Measurements from ENCODE around the gene CCM2L. TPM values are rescaled to one million over a fixed set of nuclear protein-coding genes. Genes with fewer than 3 reads are reported as not detected.
A peak's percentile ranks its signal among the peaks of the same experiment; 100 is the strongest.

Gene CCM2L
- total RNA-seq: 1 to 10 TPM in 2 of 8 experiments, under 1 TPM in 4, not detected in 2; 0.15 to 1.4 (median 0.84) TPM

DNA sequence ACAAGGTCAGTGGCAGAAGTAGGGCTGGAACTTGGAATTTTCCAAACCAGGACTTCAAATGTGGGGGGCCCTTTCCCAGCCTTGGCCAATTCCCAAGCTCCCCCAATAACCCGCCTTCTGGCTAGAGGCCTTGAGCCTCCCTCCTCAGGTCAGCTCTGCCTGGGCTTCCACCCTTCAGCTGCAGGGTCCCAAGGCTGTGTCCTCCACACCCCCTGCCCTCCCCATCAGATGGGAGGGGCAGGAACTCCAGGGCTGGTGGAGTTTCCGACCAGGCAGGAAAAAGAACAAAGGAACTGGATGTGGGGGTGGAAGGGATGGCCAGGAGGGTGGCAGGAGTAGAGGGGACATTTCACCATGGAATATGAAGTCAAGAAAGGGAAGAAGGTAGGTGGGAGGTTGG, at the start of gene CCM2L:
Gene CCM2L (plus strand): TSS at position 338 of the 400 bp plus-strand sequence. CDS start 17 bp downstream, at position 355.
- WGBS, 10 experiments: 50 to 100% (median 67%) methylated on average over 1 to 2 of the region's 2 CpGs; no CpG with 5 or more reads in 7 of the 10 experiments

DNA sequence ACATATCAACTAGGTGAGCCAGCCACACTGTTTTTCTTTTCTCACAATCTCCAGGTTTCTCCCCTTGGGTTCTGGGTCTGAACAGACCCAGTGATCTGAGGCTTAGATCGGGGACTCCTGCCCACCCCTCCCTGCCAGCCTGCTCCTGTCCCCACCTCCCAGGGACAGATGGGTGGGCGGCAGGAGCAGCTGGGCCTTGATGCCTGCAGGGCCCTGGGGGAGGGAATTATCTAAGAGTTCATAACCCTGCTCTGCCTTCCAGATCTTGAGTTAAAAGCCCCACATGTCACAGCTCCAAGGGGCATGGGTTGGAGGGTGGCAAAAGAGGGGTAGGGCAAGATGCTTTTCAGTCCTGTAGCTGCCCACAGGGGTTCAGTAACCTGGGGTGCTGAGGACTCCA, 47.5 kb upstream of the CCM2L start:
- Histone ChIP-seq H3K4me1 (replicated peaks in 1 of 2) (peaks cover 14 to 28% of the 10 kb centered on the region in 2 donors), H3K4me3 (no peak overlapping the region), H3K27ac (peak overlapping the region in 1 of 2 donors; percentile 19)
- in situ Hi-C loops (cut with MboI; ENCODE audit: low pct_unique_long_range_greater_than_20kb in 2 of 9, low sequenced_read_pairs in 9 of 9, unreplicated experiment in 9 of 9): loop anchor here in 2 of 9 experiments (25.0 kb wide), 2 partner anchors 100 kb away; partner anchors contain the start of genes DUSP15 (in 1 of the 2), HCK (in 1 of the 2) and TTLL9 (in 1 of the 2)
- ATAC-seq (replicated peaks in 6 of 8): peak in 1 of 8 experiments; percentile 32
- WGBS, 10 experiments: 0 to 50% methylated on average over 1 of the region's 2 CpGs; no CpG with 5 or more reads in 8 of the 10 experiments

More for the DNA sequence above, at the start of gene CCM2L:
- peaks cover 0 to 5% of the 10 kb centered on the region in 2 donors for H3K4me1 ChIP-seq (replicated peaks in 1 of 2)
- in situ Hi-C loops (cut with MboI; ENCODE audit: low pct_unique_long_range_greater_than_20kb in 2 of 9, low sequenced_read_pairs in 9 of 9, unreplicated experiment in 9 of 9): no loop called here
- no peak for ATAC-seq (replicated peaks in 6 of 8)
- H3K4me3 ChIP-seq: no peak within 1 kb of the TSS
- H3K27ac ChIP-seq: no peak within 1 kb of the TSS

DNA sequence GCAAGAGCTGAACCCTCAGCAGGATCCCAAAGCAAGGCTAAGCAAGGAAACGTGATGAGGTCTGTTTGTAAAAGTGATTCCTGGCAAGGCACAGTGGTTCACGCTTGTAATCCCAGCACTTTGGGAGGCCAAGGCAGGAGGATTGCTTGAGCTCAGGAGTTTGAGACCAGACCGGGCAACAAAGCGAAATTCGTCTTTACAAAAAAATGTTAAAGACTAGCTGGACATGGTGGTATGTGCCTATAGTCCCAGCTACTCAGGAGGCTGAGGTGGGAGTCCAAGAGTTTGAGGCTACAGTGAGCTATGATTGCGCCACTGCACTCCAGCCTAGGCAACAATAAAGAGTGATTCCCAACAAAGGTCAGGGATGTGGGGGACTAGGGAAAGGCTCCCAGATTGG, 46.3 kb upstream of the CCM2L start:
- in situ Hi-C loops (cut with MboI; ENCODE audit: low pct_unique_long_range_greater_than_20kb in 2 of 9, low sequenced_read_pairs in 9 of 9, unreplicated experiment in 9 of 9): loop anchor here in 2 of 9 experiments (25.0 kb wide), 2 partner anchors 98 to 102 kb away; partner anchors contain the start of genes DUSP15 (in 1 of the 2), HCK (in 1 of the 2) and TTLL9 (in 1 of the 2)
- no peak for ATAC-seq (replicated peaks in 6 of 8)
- no peak overlapping the region for H3K4me3 ChIP-seq
- H3K4me1 ChIP-seq (replicated peaks in 1 of 2): peaks cover 14 to 28% of the 10 kb centered on the region in 2 donors
- no peak overlapping the region for H3K27ac ChIP-seq
- 4 to 80% (median 59%) methylated on average over 2 to 6 of the region's 6 CpGs for WGBS, 10 experiments

DNA sequence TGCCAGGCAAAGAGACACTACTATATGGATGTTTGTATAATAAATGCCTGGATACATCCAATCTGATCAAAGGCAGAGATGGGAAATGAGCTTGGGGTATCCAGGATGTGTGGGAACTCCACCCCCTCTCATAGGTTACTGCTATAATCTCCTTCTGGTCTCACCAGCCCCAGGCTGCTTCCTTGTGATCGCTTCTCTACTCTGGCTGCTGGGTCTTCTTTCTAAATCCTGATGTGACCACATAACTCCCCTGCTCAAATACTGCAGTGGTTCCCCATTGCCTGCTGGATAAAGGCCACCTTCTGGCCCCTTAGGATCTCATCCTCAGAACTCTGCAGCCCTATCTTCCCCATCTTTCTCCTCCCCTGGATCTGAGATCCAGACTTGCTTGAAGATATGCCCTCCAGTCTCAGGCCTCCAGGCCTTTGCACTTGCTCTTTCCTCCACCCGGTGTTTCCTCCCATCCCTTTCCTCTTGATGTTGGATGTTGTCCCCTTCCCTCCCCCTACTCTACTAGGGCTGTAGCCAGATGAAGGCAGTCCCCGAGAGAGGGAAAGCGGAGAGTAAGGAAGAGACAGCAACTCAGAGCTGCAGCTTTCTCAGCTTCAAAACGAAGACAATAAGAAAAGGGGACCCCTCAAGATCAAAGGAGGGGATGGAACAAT, 43.1 kb upstream of the CCM2L start:
- peak overlapping the region; percentile 57 to 73 for H3K27ac ChIP-seq
- H3K4me3 ChIP-seq: peak overlapping the region; percentile 59 to 91 (median 71)
- peak in 5 of 8 experiments; percentile 27 to 56 (median 49) for ATAC-seq (replicated peaks in 6 of 8)
- 0 to 46% (median 0%) methylated on average over 1 to 5 of the region's 5 CpGs; no CpG with 5 or more reads in 1 of the 10 experiments for WGBS, 10 experiments
- in situ Hi-C loops (cut with MboI; ENCODE audit: low pct_unique_long_range_greater_than_20kb in 2 of 9, low sequenced_read_pairs in 9 of 9, unreplicated experiment in 9 of 9): loop anchor here in 2 of 9 experiments (25.0 kb wide), 2 partner anchors 95 to 105 kb away; partner anchors contain the start of genes DUSP15 (in 1 of the 2), HCK (in 1 of the 2) and TTLL9 (in 1 of the 2)
- peaks cover 14 to 40% of the 10 kb centered on the region in 2 donors for H3K4me1 ChIP-seq (replicated peaks in 1 of 2)

DNA sequence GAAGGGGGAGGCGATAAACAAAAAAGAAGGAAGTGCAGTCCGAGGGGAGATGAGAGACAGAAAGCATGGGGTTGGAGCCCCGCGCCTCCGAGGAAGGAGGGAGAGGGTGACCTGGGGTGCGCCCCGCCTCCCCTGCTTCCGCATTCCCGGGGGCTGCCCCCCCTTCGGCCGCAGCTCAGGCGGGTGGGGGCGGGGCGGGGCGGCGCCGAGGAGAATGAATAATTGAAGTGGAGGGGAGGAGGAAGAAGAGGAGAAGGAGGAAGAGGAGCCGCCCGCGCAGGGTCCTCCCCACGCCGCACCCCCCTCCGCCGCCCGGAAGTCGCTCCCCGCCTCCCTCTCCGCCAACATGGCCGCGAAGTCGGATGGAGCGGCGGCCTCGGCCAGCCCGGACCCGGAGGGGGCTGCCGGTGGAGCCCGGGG, 42.4 kb upstream of the CCM2L start, which contains the start of gene XKR7:
Gene XKR7 (plus strand): TSS at position 322 of the 420 bp plus-strand sequence. CDS start 25 bp downstream, at position 347.
- WGBS, 10 experiments: no CpG with 5 or more reads among the region's 38 CpGs
- ATAC-seq (replicated peaks in 6 of 8): peak; percentile 22 to 83 (median 76)
- Histone ChIP-seq H3K4me1 (replicated peaks in 1 of 2) (peaks cover 7 to 33% of the 10 kb centered on the region in 2 donors), H3K27ac (peak within 1 kb of the TSS; percentile 57 to 73), H3K4me3 (peak within 1 kb of the TSS; percentile 59 to 91 (median 71))
- in situ Hi-C loops (cut with MboI; ENCODE audit: low pct_unique_long_range_greater_than_20kb in 2 of 9, low sequenced_read_pairs in 9 of 9, unreplicated experiment in 9 of 9): loop anchor here in 2 of 9 experiments (25.0 kb wide), 2 partner anchors 94 to 106 kb away; partner anchors contain the start of genes DUSP15 (in 1 of the 2), HCK (in 1 of the 2) and TTLL9 (in 1 of the 2)

DNA sequence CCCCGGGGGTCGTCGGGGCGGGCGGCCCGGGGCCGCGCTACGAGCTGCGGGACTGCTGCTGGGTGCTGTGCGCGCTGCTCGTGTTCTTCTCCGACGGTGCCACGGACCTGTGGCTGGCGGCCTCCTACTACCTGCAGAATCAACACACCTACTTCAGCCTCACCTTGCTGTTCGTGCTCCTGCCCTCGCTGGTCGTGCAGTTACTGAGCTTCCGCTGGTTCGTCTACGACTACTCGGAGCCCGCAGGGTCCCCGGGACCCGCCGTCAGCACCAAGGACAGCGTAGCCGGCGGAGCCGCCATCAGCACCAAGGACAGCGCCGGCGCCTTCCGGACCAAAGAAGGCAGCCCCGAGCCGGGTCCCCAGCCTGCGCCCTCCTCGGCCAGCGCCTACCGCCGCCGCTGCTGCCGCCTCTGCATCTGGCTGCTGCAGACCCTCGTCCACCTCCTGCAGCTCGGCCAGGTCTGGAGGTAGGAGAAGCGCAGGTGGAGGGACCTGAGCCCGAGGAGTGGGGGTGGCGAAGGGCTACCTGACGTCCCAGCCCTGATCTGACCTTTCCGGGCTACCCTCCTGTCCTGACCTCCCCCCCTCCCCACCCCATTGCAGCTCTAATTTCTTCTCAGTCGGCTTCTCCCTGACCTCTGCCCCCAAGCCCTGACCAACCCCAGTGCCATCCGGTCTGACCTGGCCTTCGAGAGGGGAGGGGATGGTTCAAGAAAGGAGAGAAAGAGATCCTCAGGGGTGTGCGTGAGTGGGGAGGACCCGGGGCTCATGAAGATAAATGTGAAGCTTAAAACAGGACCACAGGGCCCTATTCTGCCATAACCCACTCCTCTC, 41.7 kb upstream of the CCM2L start:
- peaks cover 4 to 26% of the 10 kb centered on the region in 2 donors for H3K4me1 ChIP-seq (replicated peaks in 1 of 2)
- H3K4me3 ChIP-seq: peak overlapping the region; percentile 59 to 91 (median 71)
- peak overlapping the region; percentile 57 to 73 for H3K27ac ChIP-seq
- in situ Hi-C loops (cut with MboI; ENCODE audit: low pct_unique_long_range_greater_than_20kb in 2 of 9, low sequenced_read_pairs in 9 of 9, unreplicated experiment in 9 of 9): loop anchor here in 2 of 9 experiments (25.0 kb wide), 2 partner anchors 94 to 106 kb away; partner anchors contain the start of genes DUSP15 (in 1 of the 2), HCK (in 1 of the 2) and TTLL9 (in 1 of the 2)
- peak; percentile 64 to 98 (median 76) for ATAC-seq (replicated peaks in 6 of 8)
- 0% methylated on average over 1 to 2 of the region's 57 CpGs; no CpG with 5 or more reads in 7 of the 10 experiments for WGBS, 10 experiments

DNA sequence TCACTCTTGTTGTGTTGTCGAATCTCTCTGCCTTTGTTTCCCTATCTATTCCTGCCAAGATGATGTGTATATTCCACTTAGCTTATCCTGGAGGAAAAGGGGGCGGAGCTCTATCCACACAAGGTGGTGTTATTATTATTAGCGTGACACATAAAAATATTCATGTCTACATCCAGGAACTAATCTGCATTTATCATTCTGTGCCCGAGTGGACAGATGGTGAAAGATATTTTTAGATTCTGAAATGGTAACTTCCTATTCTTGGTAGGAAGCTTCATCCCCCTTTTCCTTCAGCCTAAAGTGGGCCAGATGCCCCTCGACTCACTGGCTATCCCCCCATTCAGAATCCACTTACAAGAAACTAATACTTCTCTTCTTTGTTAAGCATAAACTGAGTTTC, 40.2 kb upstream of the CCM2L start:
- peaks cover 14 to 28% of the 10 kb centered on the region in 2 donors for H3K4me1 ChIP-seq (replicated peaks in 1 of 2)
- in situ Hi-C loops (cut with MboI; ENCODE audit: low pct_unique_long_range_greater_than_20kb in 2 of 9, low sequenced_read_pairs in 9 of 9, unreplicated experiment in 9 of 9): loop anchor here in 2 of 9 experiments (25.0 kb wide), 2 partner anchors 92 to 108 kb away; partner anchors contain the start of genes DUSP15 (in 1 of the 2), HCK (in 1 of the 2) and TTLL9 (in 1 of the 2)
- ATAC-seq (replicated peaks in 6 of 8): no peak
- peak overlapping the region; percentile 59 to 91 (median 71) for H3K4me3 ChIP-seq
- 0 to 59% (median 37%) methylated on average over 1 to 5 of the region's 5 CpGs for WGBS, 10 experiments
- H3K27ac ChIP-seq: no peak overlapping the region

DNA sequence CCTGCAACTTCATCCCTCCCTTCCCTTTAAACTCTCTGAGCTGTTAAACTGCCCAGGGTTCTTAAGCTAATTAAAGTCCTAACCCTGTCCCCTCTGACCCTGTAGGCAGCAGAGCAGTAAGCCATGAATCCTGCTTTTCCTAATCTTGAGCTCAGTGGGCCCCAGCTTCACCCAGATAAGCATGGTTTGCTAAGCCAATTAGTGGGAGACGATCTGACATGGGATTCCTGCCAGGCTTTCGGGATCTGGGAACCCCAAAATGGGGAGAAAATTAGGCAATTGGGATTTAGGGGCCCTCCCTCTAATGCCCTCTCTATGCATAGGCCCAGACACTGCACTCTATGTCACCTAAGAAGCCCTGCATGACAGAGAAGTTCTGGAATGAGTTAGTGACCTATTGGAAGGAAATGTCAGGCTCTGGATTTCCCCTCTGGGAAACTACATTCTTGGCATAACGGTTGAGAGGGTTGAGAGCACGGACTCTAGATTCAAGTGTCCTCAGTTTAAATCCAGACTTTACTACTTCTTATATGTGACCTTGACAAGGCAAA, 37.7 kb upstream of the CCM2L start:
- WGBS, 10 experiments: 0 to 68% (median 40%) methylated on average over 1 to 4 of the region's 4 CpGs; no CpG with 5 or more reads in 3 of the 10 experiments
- in situ Hi-C loops (cut with MboI; ENCODE audit: low pct_unique_long_range_greater_than_20kb in 2 of 9, low sequenced_read_pairs in 9 of 9, unreplicated experiment in 9 of 9): loop anchor here in 2 of 9 experiments (25.0 kb wide), 2 partner anchors 90 to 110 kb away; partner anchors contain the start of genes DUSP15 (in 1 of the 2), HCK (in 1 of the 2) and TTLL9 (in 1 of the 2)
- peaks cover 16 to 26% of the 10 kb centered on the region in 2 donors for H3K4me1 ChIP-seq (replicated peaks in 1 of 2)
- H3K4me3 ChIP-seq: no peak overlapping the region
- ATAC-seq (replicated peaks in 6 of 8): no peak
- no peak overlapping the region for H3K27ac ChIP-seq

DNA sequence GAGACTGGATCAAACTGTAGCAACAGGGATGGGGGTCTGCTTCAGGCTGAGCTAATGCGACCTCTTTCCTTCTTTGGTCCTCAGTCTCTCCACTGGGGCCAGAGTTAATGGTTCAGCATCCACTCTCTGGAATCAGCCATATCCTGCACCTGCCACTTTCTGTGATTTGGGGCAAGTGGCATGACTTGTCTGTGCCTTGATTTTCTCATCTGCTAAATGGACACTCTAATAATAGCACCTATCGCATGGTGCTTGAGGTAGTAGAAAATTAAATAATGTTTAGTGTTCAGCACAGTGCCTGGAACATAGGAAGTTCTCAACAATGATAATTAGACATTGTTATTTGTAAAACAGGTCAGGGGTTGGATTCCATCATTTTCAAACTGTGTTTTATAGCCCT, 35.9 kb upstream of the CCM2L start:
- Histone ChIP-seq H3K27ac (peak overlapping the region in 1 of 2 donors; percentile 47), H3K4me1 (replicated peaks in 1 of 2) (peaks cover 16 to 26% of the 10 kb centered on the region in 2 donors), H3K4me3 (peak overlapping the region in 1 of 5 donors; percentile 18)
- 33 to 100% (median 65%) methylated on average over 1 to 2 of the region's 2 CpGs; no CpG with 5 or more reads in 4 of the 10 experiments for WGBS, 10 experiments
- ATAC-seq (replicated peaks in 6 of 8): no peak
- in situ Hi-C loops (cut with MboI; ENCODE audit: low pct_unique_long_range_greater_than_20kb in 2 of 9, low sequenced_read_pairs in 9 of 9, unreplicated experiment in 9 of 9): loop anchor here in 2 of 9 experiments (25.0 kb wide), 2 partner anchors 88 to 112 kb away; partner anchors contain the start of genes DUSP15 (in 1 of the 2), HCK (in 1 of the 2) and TTLL9 (in 1 of the 2)

DNA sequence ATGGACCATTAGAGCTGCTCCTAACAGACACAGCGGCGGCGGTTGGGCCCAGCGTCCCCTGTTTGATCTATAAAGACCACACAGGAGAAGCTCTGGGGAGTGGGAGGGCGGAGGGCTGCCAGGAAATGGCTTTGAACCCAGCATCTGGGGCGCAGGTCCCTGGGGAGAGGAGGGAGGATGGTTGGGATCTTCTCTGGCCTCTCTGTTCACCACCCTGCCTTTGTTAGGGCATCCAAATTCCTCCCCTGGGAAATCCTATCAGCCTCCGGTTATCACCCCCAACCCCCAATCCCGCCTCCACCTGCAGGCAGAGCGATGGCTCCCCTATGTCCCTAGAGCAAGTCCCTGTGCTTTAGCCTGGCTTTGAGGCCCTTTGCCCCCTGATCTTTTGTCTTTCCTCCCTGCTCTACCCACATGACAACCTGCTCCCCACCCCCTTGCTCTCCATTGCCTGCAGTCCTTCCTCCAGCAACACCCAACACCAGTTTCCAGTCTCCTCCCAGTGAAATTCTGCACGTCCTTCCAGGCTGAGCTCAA, 35.2 kb upstream of the CCM2L start:
- 0 to 13% (median 8%) methylated on average over 1 to 4 of the region's 10 CpGs; no CpG with 5 or more reads in 6 of the 10 experiments for WGBS, 10 experiments

DNA sequence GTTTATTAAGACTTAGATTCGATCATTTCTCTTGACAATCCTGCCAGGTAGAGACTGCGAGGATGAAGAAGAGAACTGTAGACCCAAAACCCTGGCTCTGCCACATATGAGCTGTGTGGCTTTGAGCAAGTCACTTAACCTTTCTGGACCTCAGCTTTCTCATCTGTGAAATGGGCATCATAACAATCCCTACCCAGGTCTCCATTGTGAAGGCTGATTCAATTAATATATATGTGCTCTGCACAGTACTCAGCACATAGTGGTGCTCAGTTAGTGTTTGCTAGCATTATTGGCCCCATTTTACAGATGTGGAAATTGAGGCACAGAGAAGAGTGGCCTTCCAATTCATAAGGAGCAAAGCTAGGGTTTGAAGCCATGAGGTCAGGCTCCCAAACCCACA, 34.4 kb upstream of the CCM2L start:
- Histone ChIP-seq H3K27ac (no peak overlapping the region), H3K4me1 (replicated peaks in 1 of 2) (peaks cover 16% of the 10 kb centered on the region in 2 donors), H3K4me3 (no peak overlapping the region)
- WGBS, 10 experiments: 23 to 94% (median 71%) methylated on average over 2 of the region's 2 CpGs; no CpG with 5 or more reads in 4 of the 10 experiments
- ATAC-seq (replicated peaks in 6 of 8): no peak
- in situ Hi-C loops (cut with MboI; ENCODE audit: low pct_unique_long_range_greater_than_20kb in 2 of 9, low sequenced_read_pairs in 9 of 9, unreplicated experiment in 9 of 9): no loop called here

More for the DNA sequence above, 35.2 kb upstream of the CCM2L start:
- ATAC-seq (replicated peaks in 6 of 8): peak in 7 of 8 experiments; percentile 58 to 77 (median 72)
- in situ Hi-C loops (cut with MboI; ENCODE audit: low pct_unique_long_range_greater_than_20kb in 2 of 9, low sequenced_read_pairs in 9 of 9, unreplicated experiment in 9 of 9): loop anchor here in 2 of 9 experiments (25.0 kb wide), 2 partner anchors 87 to 113 kb away; partner anchors contain the start of genes DUSP15 (in 1 of the 2), HCK (in 1 of the 2) and TTLL9 (in 1 of the 2)
- Histone ChIP-seq H3K4me3 (peak overlapping the region in 3 of 5 donors; percentile 1 to 18 (median 17)), H3K27ac (peak overlapping the region; percentile 47 to 73), H3K4me1 (replicated peaks in 1 of 2) (peaks cover 16 to 25% of the 10 kb centered on the region in 2 donors)

Data from motor neuron (in vitro differentiated cells).